Ishikawa (cell line): Measurements from ENCODE around the gene NPPA.

Source experiments
- CREB1 ChIP-seq: IDR thresholded peaks from 2 replicates; pipeline ENCODE4 v1.6.1; 2012; ENCODE audit warnings: low read depth
- EP300 ChIP-seq: IDR thresholded peaks from 2 replicates; pipeline ENCODE4 v1.6.1; 2012; ENCODE audit warnings: borderline replicate concordance
- FOXM1 ChIP-seq: IDR thresholded peaks from 2 replicates; pipeline ENCODE4 v1.6.1; 2012; ENCODE audit warnings: low read depth, borderline replicate concordance
- MAX ChIP-seq: IDR thresholded peaks from 2 replicates; pipeline ENCODE4 v1.6.1; 2012
- RAD21 ChIP-seq: IDR thresholded peaks from 2 replicates; pipeline ENCODE4 v1.6.1; 2012; ENCODE audit warnings: low read depth
- TAF1 ChIP-seq: IDR thresholded peaks from 2 replicates; pipeline ENCODE4 v1.6.1; 2012; ENCODE audit warnings: low read depth, mild to moderate bottlenecking
- TCF12 ChIP-seq: IDR thresholded peaks from 2 replicates; pipeline ENCODE4 v1.6.1; 2012; ENCODE audit warnings: low read depth
- TEAD4 ChIP-seq: IDR thresholded peaks from 2 replicates; pipeline ENCODE4 v1.6.1; 2012
- YY1 ChIP-seq: IDR thresholded peaks from 2 replicates; pipeline ENCODE4 v1.6.1; 2012; ENCODE audit warnings: low read depth
- TF ChIP-seq, protein P1 (sequence below): IDR thresholded peaks from 2 replicates; pipeline ENCODE4 v1.6.1; 2012; ENCODE audit warnings: low read depth, mild to moderate bottlenecking

DNA sequence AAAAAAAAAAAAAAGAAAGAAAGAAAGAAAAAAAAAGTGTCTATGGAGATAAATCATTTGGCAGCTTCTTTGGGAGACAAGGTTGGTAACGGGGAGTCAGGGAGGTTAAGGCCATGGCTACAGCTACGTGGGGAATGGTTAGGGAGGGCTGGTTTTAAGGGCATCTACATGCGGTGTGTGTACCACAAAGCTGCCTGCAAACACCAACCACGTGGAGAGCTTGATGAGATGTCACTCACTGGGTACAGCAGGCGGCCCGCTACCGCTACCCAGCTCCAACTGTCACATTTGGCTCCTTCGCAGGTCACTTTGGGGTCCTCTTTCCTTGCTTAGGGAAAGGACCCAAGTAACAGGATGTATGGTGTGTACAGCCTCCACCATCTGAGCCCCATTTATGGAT is 6.9 kb upstream of the NPPA start:
- TF ChIP-seq EP300 (no peak), MAX (no peak), FOXM1 (no peak), YY1 (no peak), TEAD4 (no peak), RAD21 (no peak), CREB1 (no peak), TCF12 (no peak), TAF1 (no peak)
- TF ChIP-seq, protein P1, sequence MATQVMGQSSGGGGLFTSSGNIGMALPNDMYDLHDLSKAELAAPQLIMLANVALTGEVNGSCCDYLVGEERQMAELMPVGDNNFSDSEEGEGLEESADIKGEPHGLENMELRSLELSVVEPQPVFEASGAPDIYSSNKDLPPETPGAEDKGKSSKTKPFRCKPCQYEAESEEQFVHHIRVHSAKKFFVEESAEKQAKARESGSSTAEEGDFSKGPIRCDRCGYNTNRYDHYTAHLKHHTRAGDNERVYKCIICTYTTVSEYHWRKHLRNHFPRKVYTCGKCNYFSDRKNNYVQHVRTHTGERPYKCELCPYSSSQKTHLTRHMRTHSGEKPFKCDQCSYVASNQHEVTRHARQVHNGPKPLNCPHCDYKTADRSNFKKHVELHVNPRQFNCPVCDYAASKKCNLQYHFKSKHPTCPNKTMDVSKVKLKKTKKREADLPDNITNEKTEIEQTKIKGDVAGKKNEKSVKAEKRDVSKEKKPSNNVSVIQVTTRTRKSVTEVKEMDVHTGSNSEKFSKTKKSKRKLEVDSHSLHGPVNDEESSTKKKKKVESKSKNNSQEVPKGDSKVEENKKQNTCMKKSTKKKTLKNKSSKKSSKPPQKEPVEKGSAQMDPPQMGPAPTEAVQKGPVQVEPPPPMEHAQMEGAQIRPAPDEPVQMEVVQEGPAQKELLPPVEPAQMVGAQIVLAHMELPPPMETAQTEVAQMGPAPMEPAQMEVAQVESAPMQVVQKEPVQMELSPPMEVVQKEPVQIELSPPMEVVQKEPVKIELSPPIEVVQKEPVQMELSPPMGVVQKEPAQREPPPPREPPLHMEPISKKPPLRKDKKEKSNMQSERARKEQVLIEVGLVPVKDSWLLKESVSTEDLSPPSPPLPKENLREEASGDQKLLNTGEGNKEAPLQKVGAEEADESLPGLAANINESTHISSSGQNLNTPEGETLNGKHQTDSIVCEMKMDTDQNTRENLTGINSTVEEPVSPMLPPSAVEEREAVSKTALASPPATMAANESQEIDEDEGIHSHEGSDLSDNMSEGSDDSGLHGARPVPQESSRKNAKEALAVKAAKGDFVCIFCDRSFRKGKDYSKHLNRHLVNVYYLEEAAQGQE: no peak
